Loucy (cell line): ENCODE data around the gene WFIKKN1.

Experiments
- H2AFZ ChIP-seq: fragments of 200-600 bp; sonication (generic); 2 replicates; pipeline ENCODE4 v1.6.0; 2016; ENCODE audit warnings: antibody characterized with exemption, mild to moderate bottlenecking, low read length, moderate library complexity
- H3F3A ChIP-seq: fragments of 200-600 bp; 2 replicates; pipeline ENCODE4 v1.6.0; 2016; ENCODE audit warnings: antibody characterized with exemption, low read depth, mild to moderate bottlenecking
- H3K27me3 ChIP-seq: fragments of 200-600 bp; sonication (generic); 2 replicates; pipeline ENCODE4 v1.6.1; 2014; ENCODE audit warnings: low read length, mild to moderate bottlenecking; ENCODE audit not compliant: insufficient read depth, poor library complexity, severe bottlenecking
- H3K36me3 ChIP-seq: fragments of 200-600 bp; sonication (generic); 2 replicates; pipeline ENCODE4 v1.6.1; 2016; ENCODE audit warnings: low read length; ENCODE audit not compliant: insufficient read depth
- H3K4me1 ChIP-seq: fragments of 200-600 bp; sonication (generic); 2 replicates; pipeline ENCODE4 v1.5.1; 2014; ENCODE audit warnings: low read length, mild to moderate bottlenecking; ENCODE audit not compliant: insufficient read depth, poor library complexity, severe bottlenecking
- H3K4me2 ChIP-seq: fragments of 200-600 bp; sonication (generic); 2 replicates; pipeline ENCODE4 v1.6.0; 2014; ENCODE audit warnings: antibody characterized with exemption, low read length, low read depth, mild to moderate bottlenecking; ENCODE audit not compliant: poor library complexity, severe bottlenecking
- H3K4me3 ChIP-seq: fragments of 200-600 bp; sonication (generic); 2 replicates; pipeline ENCODE4 v1.5.1; 2014; ENCODE audit warnings: low read length, mild to moderate bottlenecking, mixed read lengths; ENCODE audit not compliant: poor library complexity, severe bottlenecking
- H3K79me2 ChIP-seq: fragments of 200-600 bp; sonication (generic); 2 replicates; pipeline ENCODE4 v1.6.1; 2014; ENCODE audit warnings: low read length; ENCODE audit not compliant: insufficient read depth
- H3K9ac ChIP-seq: fragments of 200-600 bp; sonication (generic); 2 replicates; pipeline ENCODE4 v1.6.0; 2014; ENCODE audit warnings: mild to moderate bottlenecking, low read depth, low read length, moderate library complexity; ENCODE audit not compliant: poor library complexity, severe bottlenecking
- H3K9me2 ChIP-seq: fragments of 200-600 bp; sonication (generic); replicated peaks from 2 replicates; pipeline ENCODE4 v1.6.1; 2016; ENCODE audit warnings: low read depth, low read length, mixed read lengths
- H3K9me3 ChIP-seq: fragments of 200-600 bp; sonication (generic); 2 replicates; pipeline ENCODE4 v1.6.1; 2014; ENCODE audit warnings: mild to moderate bottlenecking, antibody characterized with exemption, low read length, low read depth; ENCODE audit not compliant: insufficient read depth
- H4K20me1 ChIP-seq: fragments of 200-600 bp; sonication (generic); 2 replicates; pipeline ENCODE4 v1.6.0; 2014; ENCODE audit warnings: antibody characterized with exemption, low read length, mild to moderate bottlenecking; ENCODE audit not compliant: insufficient read depth, poor library complexity, severe bottlenecking
- CTCF ChIP-seq: fragments of 200-600 bp; sonication (generic); conservative IDR thresholded peaks from 2 replicates; pipeline ENCODE4 v1.5.1; 2014; ENCODE audit warnings: mild to moderate bottlenecking, antibody characterized with exemption, low read length
- EZH2phosphoT487 ChIP-seq: fragments of 200-600 bp; IDR thresholded peaks from 2 replicates; pipeline ENCODE4 v1.6.1; 2018; ENCODE audit warnings: antibody characterized with exemption, mild to moderate bottlenecking, moderate library complexity, borderline replicate concordance

Gene WFIKKN1

GRCh38 chr16:680625-680945 lies 49.8 kb downstream of the WFIKKN1 start:
- Histone ChIP-seq H2AFZ (no peak overlapping the region), H3K9ac (peak overlapping the region; percentile 76), H3K27me3 (no peaks in the 10 kb centered on the region), H3K9me2 (no peaks in the 10 kb centered on the region), H3K4me3 (peak overlapping the region; percentile 82), H4K20me1 (peaks cover 2% of the 10 kb centered on the region), H3K4me2 (peak overlapping the region; percentile 73), H3K79me2 (peaks cover 16% of the 10 kb centered on the region; the same call in 1 of the 2 replicates), H3F3A (no peaks in the 10 kb centered on the region), H3K4me1 (peaks cover 4% of the 10 kb centered on the region), H3K9me3 (no peaks in the 10 kb centered on the region), H3K36me3 (no peaks in the 10 kb centered on the region)
- TF ChIP-seq CTCF: no peak

- Histone ChIP-seq H3K79me2 (peaks cover 16% of the 10 kb centered on the region; the same call in 1 of the 2 replicates), H3K4me1 (peaks cover 4% of the 10 kb centered on the region), H3K27me3 (no peaks in the 10 kb centered on the region), H4K20me1 (peaks cover 2% of the 10 kb centered on the region), H3K36me3 (no peaks in the 10 kb centered on the region), H2AFZ (no peak overlapping the region), H3K9ac (peak overlapping the region; percentile 76), H3K9me3 (no peaks in the 10 kb centered on the region), H3K9me2 (no peaks in the 10 kb centered on the region), H3K4me3 (peak overlapping the region; percentile 82), H3F3A (no peaks in the 10 kb centered on the region), H3K4me2 (peak overlapping the region; percentile 73)
- TF ChIP-seq CTCF: no peak
- no peak for TF ChIP-seq EZH2phosphoT487
Observed at GRCh38 chr16:680967-681745, 50.4 kb downstream of the WFIKKN1 start.

DNA sequence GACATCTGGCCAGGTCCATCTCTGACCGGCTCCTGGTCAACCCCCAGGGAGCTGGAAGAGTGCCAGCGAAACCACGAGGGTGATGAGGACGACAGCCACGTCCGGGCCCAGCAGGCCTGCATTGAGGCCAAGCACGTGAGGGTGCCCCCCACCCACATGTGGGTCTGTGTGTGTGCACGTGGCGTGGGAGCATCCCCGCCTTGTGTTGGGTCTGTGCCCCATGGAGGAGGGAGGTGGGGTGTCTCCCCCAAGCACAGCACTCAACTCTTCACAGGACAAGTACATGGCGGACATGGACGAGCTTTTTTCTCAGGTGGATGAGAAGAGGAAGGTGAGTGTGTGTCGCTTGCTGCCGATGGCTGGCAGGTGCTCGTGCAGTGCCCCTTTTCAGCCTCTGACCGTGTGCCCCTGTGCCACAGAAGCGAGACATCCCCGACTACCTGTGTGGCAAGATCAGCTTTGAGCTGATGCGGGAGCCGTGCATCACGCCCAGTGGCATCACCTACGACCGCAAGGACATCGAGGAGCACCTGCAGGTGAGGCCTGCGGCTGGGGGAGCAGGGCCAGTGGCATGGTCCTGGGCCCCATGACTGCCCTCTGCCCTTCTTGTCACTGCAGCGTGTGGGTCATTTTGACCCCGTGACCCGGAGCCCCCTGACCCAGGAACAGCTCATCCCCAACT lies 51.1 kb downstream of the WFIKKN1 start:
- Histone ChIP-seq H2AFZ (no peak overlapping the region), H3F3A (no peaks in the 10 kb centered on the region), H3K4me2 (peak overlapping the region; percentile 73), H3K9me3 (no peaks in the 10 kb centered on the region), H3K36me3 (no peaks in the 10 kb centered on the region), H3K4me3 (peak overlapping the region; percentile 82), H3K27me3 (no peaks in the 10 kb centered on the region), H3K4me1 (peaks cover 4% of the 10 kb centered on the region), H3K9ac (peak overlapping the region; percentile 76), H3K9me2 (no peaks in the 10 kb centered on the region), H4K20me1 (peaks cover 2% of the 10 kb centered on the region), H3K79me2 (peaks cover 16% of the 10 kb centered on the region; the same call in 1 of the 2 replicates)
- no peak for TF ChIP-seq CTCF
- no peak for TF ChIP-seq EZH2phosphoT487
